ENCODE results near the gene FRMD4A.

FRMD4A gene

DNA sequence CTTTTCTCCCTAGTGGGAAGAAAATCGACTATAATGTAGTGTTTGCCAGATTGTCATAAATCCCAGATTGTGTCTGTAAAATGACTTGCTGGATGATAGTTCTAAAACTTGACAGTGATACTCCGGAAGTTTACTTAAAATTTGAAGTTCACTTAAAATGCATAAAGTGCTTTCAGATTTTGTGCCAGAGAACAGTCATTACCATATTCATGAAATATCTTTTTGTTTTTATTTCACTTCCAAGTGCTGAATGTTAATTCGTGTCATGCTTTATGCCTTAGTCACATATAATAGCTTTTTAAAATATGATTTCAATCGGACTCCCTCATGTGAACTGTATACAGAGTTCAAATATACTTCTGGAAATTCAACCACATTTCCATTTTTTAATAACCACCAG, 713.6 kb downstream of the FRMD4A start:
- no peak for DNase-seq (ENCODE audit: low read depth, low spot score)

DNA sequence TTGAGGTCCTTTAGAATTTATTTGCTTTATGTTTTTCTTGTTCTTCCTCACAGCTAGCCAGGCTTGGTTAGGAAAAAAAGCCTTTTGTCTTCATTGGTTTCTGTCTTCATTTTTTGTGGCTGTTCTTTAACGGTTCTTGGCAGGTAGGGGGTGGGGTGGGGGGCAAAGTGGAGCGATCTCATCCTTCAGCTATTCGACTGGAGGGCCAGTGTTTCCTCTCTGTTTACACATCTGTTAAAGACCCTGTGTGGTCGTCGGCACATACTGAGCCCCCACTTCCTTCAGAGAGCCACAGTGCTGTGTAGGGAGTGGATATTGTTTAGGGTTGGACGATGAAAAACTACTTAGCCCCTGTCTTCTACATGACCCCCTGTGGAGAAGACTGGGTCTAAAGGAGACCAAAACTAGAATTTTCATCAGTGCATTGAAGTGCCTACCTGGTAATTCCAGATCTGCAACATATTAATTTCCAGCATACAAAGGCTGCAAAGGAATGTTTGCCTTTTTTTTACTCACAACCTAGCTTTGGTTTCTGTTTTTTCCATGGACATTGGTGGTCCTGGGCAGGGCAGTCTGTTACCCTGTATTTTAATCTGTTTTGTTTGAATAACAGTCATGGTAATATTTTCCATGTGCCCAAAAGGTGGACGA, 714.9 kb downstream of the FRMD4A start:
- DNase-seq (ENCODE audit: low read depth, low spot score): no peak

DNA sequence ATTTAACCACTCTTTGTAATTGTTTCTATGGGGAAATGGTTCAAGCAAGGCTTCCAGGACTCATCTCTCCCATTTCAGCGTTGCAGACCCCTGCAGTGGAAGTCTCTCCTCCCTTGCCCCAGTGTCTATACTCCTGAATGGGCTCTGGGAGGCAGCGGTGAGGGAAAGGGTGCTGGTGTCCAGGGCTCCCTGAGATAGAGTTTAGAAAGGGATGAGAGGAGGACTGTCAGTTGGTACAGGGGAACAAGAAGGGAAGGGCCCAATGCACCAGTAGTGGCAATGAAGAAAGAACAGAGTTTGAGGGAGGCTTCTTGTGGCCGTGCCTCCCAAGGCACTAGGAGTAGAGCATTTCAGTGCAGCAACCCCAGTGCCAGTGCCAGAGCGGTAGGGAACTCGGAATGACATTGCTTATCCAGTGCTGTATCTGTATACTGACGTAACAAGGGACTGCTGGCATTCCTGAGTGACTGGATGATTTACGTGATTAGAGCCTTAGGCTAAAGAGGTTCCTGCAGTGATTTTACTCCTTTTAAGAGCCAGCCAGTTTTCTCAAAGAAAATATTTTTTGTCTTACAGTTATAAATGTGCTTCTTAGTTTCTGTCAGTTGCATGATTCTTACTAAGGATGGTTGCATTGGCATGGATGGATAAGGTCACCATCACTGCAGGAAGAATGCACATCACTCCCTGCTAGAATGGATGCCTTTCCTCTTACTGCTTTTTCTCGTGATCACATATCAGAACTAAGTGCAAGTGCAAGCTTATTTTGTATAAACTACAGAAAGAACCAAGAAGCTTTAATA, 716.0 kb downstream of the FRMD4A start:
- DNase-seq (ENCODE audit: low read depth, low spot score): no peak

DNA sequence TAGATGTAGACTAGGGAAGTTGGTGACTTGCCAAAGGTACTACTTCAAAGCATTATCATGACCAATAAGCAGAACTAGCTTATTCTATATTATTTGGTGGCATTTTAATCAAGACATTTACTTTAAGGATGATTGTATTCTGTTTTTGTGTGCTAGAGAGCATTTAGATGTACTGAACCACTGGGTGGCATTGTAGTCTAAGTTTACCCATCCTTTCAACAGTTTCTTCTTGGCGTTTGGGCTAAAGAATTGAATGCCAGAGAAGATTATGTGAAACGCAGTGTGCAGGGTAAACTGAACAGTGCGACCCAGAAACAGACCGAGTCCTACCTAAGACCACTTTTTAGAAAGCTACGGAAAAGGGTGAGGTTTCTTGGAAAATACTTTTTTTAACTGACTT, 717.2 kb downstream of the FRMD4A start:
- DNase-seq (ENCODE audit: low read depth, low spot score): no peak

DNA sequence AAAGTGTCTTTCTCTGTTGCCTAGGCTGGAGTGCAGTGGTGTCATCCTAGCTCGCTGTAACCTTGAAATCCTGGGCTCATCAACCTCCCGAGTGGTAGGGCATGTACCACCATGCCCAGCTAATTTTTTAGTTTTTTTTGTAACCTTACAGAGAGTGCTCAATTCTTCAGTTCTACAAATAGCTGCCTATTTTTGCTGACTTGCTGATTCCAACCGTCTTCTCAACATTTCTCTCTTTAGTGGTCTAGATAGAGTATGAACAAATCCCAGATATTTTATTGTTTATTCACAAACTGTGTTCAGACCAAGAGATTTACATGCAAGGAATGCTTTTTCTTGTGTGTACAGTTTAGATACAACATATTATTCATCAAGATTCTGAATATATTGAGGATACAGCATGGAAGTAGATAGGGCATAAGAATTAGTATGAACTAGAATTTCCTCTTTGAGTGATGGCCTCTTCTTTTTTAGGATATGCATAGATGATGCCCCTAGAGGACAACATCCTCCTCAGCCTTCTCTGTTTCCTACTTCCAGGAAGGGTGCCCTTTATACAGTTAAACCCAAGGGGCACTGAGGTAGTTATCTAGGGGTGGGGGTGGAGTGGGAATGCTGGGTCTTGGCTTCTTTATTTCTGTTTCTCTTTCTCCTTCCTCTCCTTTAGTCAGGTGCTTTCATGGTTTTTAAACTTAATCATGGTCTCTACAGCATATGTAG, 717.9 kb downstream of the FRMD4A start:
- no peak for DNase-seq (ENCODE audit: low read depth, low spot score)

DNA sequence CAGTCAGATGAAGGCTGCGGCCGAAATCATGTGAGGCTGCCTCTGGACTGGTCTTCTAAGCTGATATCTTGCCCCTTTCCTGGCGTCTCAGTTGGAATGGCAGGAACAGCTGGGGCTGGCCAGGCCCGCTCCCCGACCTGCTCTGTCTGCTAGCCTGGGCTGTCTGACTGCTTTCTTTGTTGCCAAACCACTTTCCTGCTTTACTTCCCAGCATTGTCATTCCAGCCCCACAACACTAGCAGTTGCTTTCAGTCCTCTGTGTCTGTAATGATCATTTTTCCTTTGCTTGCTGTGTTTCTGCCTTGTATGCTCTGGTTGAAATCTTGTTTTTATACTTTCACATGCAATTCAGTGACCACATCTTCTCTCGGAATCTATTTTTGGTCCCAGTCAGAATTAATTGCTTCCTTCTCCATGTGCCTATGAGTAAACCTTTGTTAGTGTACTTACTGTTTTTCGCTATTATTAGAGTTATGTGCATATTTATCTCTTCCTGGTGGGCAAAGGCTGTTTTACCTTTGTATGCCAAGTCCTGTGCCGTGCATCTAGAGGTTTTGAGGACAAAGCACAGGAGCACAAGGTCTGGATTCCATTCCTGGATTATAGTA, 722.4 kb downstream of the FRMD4A start:
- no peak for DNase-seq (ENCODE audit: low read depth, low spot score)

DNA sequence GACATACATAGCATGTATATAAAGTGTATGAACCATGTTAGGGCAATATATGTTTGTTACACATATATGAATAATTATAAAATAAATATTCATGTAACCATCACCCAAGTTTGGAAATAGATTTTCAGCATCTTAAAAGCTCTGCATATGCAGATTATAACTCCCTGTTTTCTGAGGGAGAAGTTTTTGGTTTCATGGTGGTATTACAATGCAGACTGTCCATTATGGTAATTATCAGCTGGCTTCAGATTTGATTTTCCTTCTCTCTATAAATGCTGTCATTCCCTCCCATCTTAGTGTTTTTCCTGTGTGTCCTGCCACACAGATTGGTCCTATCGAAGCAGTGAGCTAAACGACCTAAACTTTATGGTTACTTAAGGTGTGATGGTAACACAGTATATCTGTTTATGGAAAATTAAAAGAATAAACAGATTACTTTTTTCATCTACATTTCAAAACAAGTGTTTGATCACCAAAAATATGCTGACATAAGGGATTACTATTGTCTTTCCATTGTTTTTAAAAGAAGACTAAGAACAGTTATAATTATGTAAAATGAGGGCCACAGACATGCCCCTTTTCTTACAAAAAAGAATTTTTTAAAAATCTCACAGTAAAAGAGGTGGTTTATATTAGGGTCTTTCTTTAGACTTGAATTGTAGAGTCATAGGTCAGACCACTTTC, 726.2 kb downstream of the FRMD4A start:
- no peak for DNase-seq (ENCODE audit: low read depth, low spot score)

DNA sequence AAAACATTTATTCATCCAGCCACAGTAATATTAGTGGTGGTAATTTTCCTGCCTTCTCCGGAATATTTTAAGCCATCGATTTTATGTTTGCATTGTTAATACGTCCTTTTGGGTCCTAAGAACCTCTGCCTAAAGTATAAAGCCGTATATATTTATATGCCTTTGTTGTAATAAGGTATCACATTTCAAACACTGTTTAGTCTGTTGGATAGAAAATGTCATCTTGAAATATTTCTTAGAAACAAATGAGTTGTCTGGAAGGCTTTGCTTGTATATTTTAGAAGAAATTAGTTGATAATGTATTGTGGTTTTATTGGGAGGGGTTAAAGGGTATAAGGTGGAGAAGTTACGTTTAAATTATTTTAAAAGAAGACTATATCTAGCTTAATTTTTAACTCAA, 732.8 kb downstream of the FRMD4A start:
- DNase-seq (ENCODE audit: low read depth, low spot score): no peak

DNA sequence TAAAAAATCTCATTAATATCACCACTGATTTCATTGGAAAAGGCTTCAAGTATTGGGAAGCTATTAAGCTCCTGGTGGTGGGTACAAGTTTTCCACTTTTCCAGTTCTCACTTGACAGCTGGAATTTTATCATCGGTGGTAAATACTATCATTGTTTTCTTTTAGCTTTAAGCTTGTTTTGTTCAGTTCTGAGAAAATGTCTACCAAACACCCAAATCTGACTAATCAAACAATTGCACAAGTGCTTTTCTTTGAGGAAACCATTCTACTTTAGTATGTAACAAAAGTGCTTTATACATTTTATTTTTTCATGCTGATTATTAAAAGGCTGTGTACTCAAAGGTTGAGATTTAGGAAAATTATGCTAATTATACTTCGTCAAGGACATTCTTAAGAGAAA, 736.1 kb downstream of the FRMD4A start:
- no peak for DNase-seq (ENCODE audit: low read depth, low spot score)

Data from activated naive CD8-positive, alpha-beta T cell treated with anti-CD3 and anti-CD28 coated beads, Interleukin-2, amount 50 U/mL, for 16 hours (primary cell).